DLD1 (cell line): Measurements from ENCODE around the gene FBXL20.
"Not testable (repeated sequence)": the region's sequence is repeated elsewhere in the genome, so short reads cannot be mapped to it uniquely, and the experiment has no call there.

ENCODE experiments used
- in situ Hi-C: cut with HindIII; loops from 2 replicates; pipeline ENCODE4 v1.10.0; 2017; ENCODE audit warnings: low sequenced_read_pairs

The FBXL20 gene, protein sequence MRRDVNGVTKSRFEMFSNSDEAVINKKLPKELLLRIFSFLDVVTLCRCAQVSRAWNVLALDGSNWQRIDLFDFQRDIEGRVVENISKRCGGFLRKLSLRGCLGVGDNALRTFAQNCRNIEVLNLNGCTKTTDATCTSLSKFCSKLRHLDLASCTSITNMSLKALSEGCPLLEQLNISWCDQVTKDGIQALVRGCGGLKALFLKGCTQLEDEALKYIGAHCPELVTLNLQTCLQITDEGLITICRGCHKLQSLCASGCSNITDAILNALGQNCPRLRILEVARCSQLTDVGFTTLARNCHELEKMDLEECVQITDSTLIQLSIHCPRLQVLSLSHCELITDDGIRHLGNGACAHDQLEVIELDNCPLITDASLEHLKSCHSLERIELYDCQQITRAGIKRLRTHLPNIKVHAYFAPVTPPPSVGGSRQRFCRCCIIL

DNA sequence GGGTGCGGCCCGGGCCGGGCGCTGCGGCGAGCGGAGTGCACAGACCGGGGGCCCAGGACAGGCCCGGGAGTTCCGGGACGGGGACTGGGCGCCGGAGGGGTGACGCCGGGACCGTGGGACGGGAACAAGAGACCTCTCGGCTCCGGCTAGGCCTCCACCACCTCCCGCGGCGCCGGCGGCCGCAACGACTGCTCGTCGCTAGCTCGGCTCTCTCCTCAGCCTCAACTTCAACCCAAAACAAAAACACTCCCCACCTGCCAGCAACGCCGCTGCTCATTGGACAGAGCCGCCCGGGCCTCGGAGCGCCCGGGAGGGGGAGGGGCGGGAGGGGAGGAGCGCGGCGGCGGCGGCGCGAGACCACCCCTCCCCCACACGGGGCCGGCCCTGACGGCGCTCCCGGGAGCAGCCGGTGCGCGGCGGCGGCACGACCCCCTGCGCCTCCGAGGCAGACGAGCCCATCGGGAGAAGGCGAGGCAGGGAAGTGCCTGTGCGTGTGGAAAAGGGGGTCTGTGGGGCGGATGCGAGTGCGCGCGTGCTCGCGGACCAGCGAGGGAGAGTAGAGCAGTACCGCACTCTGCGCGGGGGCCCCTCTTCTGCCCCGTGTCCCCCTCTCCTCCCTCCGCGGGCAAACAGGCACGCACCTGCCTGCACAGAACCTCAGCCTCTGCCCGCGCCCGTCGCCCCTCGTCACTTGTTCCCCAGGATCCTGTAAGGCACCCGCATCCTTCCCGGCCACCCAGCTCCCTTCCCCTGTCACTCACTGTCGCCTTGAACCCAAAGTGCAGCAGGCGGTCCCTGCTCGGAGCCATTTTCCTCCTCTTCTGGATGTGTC lies at the start of gene FBXL20:
FBXL20 (minus strand) TSS at position 215 of the 832 bp plus-strand sequence. CDS start 224 bp downstream, outside the sequence.
- in situ Hi-C loops: no loop called here

DNA sequence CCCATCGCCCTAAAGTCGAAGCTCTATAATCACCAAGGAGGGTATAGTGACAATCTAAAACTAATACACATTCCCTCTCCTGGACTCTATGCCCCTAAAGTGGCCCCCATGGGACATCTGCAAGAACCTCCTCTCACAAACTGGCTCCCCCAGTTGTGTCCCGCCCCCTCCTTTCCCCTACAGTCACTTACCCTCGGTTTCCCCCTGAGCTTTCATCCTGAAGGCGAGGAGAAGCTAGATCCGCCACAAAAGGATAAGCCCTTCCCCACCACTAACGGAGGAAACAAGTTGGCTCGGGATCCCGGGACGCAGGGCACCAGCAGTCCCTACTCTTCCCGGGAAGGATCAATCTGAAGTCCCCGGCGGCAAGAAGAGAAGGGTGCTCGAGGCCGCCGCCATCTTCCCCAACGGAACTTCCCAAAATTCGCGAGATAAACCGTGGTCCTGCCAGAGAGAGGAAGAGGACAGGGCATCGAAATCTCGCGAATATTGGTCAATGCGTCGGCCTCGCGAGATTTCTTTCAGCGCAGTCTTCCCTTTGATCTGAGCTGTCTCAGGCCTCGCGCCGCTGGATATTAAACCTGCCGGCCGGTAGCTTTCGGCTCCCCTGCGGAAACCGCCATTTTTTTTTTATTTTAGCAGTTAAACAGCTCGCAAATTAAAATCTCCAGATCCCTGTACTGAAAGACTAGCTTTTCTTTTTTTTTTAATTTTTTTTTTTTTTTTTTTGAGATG lies 49.6 kb upstream of the FBXL20 start, which contains the start of gene MED1:
MED1 (minus strand) TSS at position 417 of the 735 bp plus-strand sequence; CDS start at position 216, 201 bp downstream.
- in situ Hi-C loops: no loop called here

DNA sequence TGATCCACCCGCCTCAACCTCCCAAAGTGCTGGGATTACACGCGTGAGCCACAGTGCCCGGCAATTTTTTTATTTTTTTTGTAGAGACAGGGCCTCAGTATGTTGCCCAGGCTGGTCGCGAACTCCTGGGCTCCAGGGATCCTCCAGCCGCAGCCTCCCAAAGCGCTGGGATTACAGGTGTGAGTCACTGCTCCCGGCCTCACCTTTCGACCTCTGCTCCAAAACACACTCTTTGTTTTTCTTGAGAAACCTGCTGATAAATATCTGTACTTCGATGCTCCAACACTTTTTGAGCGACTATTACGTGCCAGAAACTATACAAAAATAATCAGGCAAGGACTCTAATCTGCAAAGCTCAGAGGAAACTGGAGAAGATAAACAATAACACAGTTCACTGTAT lies 48.6 kb upstream of the FBXL20 start:
- in situ Hi-C loops: no loop called here

- in situ Hi-C loops: no loop called here
Observed at GRCh38 chr17:39447561-39447960, 46.1 kb upstream of the FBXL20 start.

GRCh38 chr17:39443326-39443725 lies 41.9 kb upstream of the FBXL20 start:
- in situ Hi-C loops: no loop called here

DNA sequence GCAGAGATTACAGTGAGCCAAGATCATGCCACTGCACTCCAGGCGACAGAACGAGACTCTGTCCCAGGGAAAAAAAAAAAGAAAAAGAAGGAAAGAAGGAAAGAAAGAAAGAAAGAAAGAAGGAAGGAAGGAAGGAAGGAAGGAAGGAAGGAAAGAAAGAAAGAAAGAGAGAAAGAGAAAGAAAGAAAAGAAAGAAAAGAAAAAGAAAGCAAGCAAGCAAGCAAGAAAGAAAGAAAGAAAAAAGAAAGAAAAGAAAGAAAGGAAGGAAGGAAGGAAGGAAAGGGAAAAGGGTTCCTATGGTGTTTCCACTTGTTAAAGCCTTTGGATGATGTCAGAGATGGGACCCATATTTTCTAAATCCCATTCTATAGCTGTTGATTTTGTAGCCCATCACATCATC lies 38.4 kb upstream of the FBXL20 start:
- in situ Hi-C loops: not testable (repeated sequence)

GRCh38 chr17:39429600-39429999 lies 28.2 kb upstream of the FBXL20 start:
- in situ Hi-C loops: no loop called here

- in situ Hi-C loops: no loop called here
Observed at GRCh38 chr17:39416141-39416540, 14.7 kb upstream of the FBXL20 start.

DNA sequence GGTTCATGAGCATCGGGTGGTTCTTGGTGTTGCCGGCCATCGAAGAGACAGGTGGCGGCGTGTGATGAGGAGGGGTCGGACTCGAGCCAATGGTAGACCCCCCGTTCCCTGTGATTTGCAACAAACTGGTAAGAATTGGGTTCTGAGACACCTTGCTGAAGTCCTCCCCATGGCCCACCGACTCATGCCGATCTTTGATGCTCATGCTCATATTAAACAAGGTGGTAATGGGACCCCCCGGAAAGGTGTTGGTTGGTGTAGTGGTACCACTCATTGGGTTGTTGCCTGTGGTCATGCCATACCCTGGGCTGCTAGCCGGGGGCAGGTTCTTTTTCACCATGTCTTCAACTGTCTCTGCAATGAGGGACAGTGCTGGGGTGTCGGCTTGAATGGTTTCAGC lies 8.9 kb upstream of the FBXL20 start:
- in situ Hi-C loops: no loop called here

GRCh38 chr17:39408360-39408759 lies 6.9 kb upstream of the FBXL20 start:
- in situ Hi-C loops: no loop called here

DNA sequence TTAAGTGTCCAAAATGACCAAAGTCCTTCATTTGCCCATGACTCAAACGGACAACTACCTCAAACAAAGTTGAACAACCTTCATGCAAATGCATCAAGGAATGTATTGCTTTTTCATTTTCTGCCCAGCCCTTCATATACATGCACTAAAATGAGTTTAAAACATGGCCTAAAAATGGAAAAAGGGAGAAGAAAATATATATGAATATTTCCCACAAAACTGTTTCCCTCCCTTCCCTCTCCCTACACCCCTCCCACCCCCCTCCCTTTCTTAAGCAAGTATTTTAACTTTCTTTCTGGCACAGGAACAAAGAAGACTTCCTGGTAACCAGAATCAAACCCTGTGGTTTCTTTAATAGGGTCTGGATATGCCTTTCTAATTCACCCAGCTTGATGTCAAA lies 5.5 kb upstream of the FBXL20 start:
- in situ Hi-C loops: no loop called here

DNA sequence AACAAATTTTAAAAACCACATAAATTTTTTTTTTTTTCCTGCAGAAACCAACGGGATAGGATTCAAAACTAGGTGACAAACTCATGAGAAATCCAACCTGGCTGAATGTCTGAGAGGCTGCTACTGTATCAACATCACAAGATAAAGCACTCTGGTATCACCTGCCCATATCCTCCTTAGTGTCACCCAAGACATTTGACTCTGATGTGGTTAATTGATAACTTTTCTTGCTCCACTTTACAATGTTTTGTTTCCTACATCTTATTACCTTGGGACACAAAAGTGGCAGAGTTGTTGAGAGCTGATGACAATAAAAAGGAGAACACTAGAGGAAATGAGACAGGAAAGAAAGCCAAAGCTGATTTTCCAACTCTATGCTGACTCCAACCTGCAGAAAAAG lies 4.0 kb upstream of the FBXL20 start:
- in situ Hi-C loops: no loop called here

DNA sequence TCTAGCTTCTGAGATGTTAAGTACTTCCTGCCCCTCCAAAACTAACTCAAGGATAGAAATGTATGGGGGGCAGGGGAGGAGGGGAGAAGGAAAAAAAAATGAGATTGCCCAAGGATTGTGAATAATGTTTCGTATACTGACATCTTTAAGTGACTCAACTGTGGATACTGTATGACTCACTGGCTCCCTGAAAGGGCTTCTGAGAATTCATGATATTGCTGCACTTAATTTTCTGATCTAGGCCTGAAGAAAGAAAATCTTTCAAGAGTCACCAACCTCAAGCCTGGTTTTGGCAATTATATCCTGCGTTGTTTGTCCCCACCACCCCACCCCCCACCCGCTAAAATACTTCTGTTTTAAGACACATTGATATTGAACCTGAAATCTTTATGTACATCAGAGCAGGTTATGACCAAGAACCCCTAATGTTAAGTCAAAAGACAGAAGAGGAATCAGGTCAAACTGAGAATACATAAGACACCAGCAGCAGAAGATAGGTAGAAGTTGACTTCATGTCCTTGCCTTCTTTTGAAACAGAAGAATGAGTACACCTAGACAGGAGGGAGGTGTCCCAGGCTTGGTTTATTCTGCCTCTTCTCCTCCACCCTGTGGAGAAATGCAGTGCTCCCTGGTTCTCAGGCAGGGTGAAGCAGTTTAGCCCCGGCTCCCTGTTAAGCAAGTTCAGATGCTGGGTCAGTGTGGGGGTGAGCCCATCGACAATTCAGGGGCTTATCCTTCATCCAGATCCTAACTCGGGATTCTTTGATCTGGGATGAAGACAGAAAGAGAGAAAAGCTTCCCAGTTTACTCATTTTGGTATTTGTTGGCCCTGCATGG lies 3.3 kb upstream of the FBXL20 start:
- in situ Hi-C loops: no loop called here

- in situ Hi-C loops: no loop called here
Observed at GRCh38 chr17:39402890-39403605, 1.6 kb upstream of the FBXL20 start.

GRCh38 chr17:39402244-39402889 lies 941 bp upstream of the FBXL20 start:
- in situ Hi-C loops: no loop called here

DNA sequence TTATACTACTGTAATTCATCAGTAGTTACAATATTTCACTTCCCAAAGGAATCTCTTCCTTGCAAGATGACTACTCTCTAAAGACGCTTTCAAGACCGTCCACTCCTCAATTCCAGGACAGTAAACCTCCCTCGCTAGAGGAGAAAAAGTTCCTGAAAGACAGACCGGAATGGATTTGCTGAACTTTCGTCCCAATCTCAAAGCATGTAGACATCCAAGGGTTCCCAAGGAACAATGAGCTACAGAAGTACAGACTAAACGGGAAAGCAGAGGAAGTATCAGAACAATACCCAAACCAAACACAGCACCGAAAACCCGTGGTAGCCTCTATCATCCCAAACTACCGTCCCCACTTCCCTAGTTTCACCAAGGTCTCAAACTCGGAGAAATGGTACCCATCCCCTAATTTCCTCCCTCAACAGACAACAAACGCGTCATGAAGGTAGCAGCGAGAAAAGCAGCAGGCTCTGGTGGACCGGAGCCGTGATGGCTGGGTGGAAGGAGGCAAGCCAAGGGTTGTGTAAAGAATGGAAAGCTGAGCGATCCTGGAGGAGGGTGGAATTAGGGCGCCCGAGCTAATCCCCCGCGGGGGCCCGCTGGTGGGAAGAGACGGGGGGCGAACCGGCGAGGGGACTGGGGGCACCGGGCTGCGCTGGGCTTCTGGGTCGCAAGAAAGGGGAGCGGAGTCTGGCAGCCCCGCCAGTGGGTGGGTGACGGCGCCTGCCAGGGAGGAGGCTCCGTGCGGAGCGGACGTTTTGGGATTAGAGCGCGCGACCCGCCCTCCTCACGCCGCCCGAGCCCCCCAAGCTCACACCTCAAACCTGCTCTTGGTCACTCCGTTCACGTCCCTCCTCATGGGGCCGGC lies 647 bp downstream of the FBXL20 start:
- in situ Hi-C loops: no loop called here

GRCh38 chr17:39399791-39400190 lies 1.6 kb downstream of the FBXL20 start:
- in situ Hi-C loops: no loop called here

- in situ Hi-C loops: no loop called here
Observed at GRCh38 chr17:39393736-39394135, 7.7 kb downstream of the FBXL20 start.
